HG03175 (cell line): ENCODE results near the gene TM9SF3.
"Not testable (repeated sequence)": the region's sequence is repeated elsewhere in the genome, so short reads cannot be mapped to it uniquely, and the experiment has no call there.

Experiments
- ATAC-seq: cut with Tn5 transposase; IDR thresholded peaks from one replicate; pipeline ENCODE4 v1.9.1; 2021; ENCODE audit warnings: mild to moderate bottlenecking, moderate library complexity; ENCODE audit not compliant: unreplicated experiment

Gene TM9SF3

DNA sequence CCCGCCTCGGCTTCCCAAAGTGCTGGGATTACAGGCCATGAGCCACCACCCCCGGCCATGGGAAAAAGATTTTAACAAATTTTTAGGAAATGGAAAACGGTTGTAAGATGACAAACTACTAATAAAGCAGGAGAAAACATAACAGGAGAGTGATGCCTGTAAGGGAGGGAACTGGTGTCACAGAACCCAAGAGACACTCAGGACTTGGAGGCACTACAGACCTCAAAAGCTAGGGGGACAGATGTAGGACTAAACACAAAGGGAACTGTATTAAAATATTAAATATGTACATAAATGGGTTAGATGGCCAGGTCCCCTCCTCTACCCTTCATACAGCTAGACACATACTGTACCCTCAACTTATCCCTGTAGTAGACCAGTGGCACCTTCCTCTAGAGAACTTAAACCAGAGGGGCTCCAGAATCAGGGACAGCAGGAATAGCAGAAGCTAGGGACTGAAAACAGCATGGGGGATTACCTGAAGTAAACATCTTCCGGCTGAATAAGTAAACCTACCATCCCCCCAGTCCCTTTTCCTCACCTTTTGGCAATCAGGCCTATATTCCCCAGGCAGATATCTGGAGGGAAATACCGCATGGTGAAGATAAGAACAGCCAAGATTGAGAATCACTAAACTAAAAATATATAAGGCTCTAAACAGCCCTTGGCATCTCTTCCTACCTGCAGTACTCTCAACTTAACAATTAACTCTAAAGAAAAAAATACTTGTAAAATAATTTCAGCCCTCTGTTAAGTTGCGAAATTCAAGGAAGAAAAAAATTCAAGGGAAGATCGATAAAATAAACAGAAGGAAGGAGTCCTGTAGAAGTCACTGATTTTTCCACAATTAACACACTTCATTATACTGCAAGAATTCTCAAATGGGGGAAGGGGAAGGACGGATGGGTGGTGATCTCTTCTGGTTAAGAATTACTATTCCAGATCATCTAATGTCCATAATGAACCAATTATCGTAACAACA, 15.5 kb downstream of the TM9SF3 start:
- no peak for ATAC-seq

- no peak for ATAC-seq
Measured at GRCh38 chr10:96570511-96570910, 16.3 kb downstream of the TM9SF3 start.

DNA sequence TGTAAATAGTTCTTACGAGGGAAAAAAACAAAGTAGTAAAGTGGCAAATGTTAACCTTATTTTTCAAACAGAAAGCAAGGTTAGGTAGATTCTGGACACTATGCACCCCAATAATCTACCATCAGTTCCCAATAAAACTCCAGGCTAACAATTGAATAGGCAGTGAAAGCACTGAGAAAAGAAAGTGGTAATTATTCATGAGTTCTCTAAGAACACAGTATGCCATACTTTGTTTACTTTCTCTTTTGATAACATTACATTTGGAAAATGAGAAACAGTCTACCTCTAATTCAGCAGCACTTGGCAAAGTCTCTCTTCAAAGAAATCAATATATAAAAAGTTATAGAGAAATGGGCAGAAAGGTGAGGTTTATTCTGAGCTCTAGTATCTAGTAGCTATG, 18.4 kb downstream of the TM9SF3 start:
- no peak for ATAC-seq

GRCh38 chr10:96565774-96566173, 21.0 kb downstream of the TM9SF3 start:
- no peak for ATAC-seq

- no peak for ATAC-seq
Measured at GRCh38 chr10:96560966-96561887, 25.6 kb downstream of the TM9SF3 start.

- ATAC-seq, result no peak
Measured at GRCh38 chr10:96560489-96560888, 26.3 kb downstream of the TM9SF3 start.

- no peak for ATAC-seq
Measured at GRCh38 chr10:96556003-96556402, 30.8 kb downstream of the TM9SF3 start.

- no peak for ATAC-seq
Measured at GRCh38 chr10:96555330-96555729, 31.5 kb downstream of the TM9SF3 start.

DNA sequence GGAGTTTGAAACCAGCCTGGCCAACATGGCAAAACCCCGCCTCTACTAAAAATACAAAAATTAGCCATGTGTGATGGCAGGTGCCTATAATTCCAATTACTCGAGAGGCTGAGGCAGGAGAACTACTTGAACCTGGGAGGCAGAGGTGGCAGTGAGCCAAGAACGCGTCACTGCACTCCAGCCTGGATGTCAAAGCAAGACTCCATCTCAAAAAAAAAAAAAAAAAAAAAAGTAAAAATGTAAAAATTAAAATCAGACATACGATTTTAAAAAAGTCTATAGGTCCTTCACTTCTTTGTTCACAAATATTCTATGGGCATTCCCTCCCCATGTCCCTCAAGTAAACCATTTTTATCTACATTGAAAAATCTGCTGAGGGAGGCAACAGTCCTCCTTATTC, 38.2 kb downstream of the TM9SF3 start:
- no peak for ATAC-seq

DNA sequence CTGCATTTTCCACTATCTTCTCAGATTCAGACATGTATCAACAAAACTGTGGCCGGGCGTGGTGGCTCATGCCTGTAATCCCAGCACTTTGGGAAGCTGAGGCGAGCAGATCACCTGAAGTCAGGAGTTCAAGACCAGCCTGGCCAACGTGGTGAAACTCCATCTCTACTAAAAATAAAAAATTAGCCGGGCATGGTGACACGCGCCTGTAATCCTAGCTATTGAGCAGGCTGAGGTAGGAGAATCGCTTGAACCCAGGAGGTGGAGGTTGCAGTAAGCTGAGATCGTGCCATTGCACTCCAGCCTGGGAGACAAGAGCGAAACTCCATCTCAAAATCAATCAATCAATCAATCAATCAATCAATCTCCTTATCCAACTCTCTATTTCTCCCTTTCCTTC, 41.3 kb downstream of the TM9SF3 start:
- not testable (repeated sequence) for ATAC-seq

DNA sequence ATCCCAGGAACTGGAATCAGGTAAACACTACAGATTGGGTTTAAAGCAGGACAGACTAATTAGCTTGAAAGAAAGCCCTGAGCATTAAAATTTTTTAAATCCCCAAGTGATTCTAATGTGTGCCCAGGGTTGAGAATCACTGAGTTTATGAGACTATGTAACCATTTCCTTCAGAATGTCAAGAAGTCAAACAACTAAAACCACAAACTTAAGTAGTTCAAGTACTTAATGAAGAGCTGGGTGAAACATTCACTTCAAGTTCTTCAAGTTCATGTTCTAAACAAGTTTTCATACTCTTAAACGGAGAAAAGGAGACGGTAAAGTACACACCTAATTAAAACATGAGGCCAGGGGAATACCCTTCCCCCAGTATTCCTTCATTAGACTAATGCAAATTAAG, 44.9 kb downstream of the TM9SF3 start:
- ATAC-seq, result no peak

DNA sequence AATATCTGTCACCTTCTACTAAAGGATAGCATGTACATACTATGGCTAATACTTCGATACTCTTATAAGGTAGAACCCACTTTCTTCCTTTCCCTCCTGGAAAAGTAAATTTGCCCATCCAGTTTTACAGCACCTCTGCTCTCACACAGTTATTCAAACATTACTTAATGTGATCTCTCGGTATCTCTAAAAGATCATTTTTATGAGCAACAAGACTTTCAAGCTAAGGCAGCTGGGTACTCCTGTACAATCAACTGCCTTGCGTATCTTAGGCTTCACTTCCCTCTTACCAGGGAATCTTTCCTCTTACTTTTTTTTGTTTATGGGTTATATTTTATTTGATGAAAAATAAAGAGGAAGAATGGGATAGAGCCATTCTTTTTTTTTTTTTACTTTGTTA, 46.6 kb downstream of the TM9SF3 start:
- ATAC-seq, result no peak

GRCh38 chr10:96538683-96539082, 48.1 kb downstream of the TM9SF3 start:
- ATAC-seq, result no peak

DNA sequence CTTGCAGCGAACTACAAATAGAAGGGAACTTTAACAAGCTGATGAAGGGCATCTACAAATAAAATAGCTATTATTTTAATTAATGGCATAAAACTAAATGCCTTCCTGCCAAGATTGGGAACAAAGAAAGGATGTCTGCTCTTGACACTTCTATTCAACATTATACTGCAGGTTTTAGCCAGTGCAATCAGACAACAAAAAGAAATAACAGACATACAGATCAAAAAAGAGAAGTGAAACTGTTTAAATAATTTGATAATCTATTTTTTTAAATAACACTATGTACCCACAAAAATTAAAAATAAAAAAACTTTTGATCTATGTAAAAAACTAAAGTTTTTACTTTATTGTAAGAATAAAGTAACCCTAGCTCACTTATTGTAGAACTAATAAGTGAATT, 50.7 kb downstream of the TM9SF3 start:
- ATAC-seq, result no peak

GRCh38 chr10:96532523-96532922, 54.3 kb downstream of the TM9SF3 start:
- no peak for ATAC-seq

- ATAC-seq, result no peak
Measured at GRCh38 chr10:96529634-96530279, 57.1 kb downstream of the TM9SF3 start.

DNA sequence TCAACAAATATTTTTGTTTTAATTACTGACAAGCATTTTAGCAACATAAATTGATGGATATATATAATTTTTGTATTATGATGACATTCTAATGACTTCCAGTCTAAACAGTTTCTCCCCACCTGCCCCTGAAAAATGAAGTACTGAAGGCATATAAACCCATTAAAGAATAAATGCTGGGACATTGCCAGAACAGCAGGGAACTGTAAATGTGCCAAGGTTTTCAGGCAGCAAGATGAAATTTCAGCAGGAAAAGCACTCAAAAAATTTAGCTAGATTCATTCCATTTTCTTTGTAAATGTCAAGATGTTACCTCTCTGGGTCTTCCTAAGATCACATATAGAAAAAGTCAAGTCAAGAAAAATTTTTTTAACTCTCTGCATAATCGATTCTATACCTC, 62.1 kb downstream of the TM9SF3 start:
- no peak for ATAC-seq

GRCh38 chr10:96517284-96517683, 69.5 kb downstream of the TM9SF3 start:
- no peak for ATAC-seq

GRCh38 chr10:96516337-96516736, 70.5 kb downstream of the TM9SF3 start:
- ATAC-seq, result no peak

GRCh38 chr10:96513698-96514561, 72.9 kb downstream of the TM9SF3 start, which contains the start of gene TLL2:
TSS of gene TLL2 (minus strand) at chr10:96513926. CDS start at chr10:96513685, 241 bp downstream.
- peak; percentile 77 for ATAC-seq
